Glutamatergic neuron (in vitro differentiated cells): ENCODE data around the gene LILRA1. TPM values are rescaled to one million over a fixed set of nuclear protein-coding genes. Genes with fewer than 3 reads are reported as not detected.

Experiments
- DNase-seq: peaks from one replicate; pipeline ENCODE4 v3.0.0; 2022
- H3K27ac Mint-ChIP-seq: one replicate; pipeline ENCODE4 v1.8.0; 2020; ENCODE audit warnings: mild to moderate bottlenecking, mixed read lengths, inconsistent platforms; ENCODE audit not compliant: unreplicated experiment
- H3K27me3 Mint-ChIP-seq: one replicate; pipeline ENCODE4 v1.8.0; 2020; ENCODE audit warnings: mild to moderate bottlenecking, moderate library complexity, mixed read lengths, inconsistent platforms; ENCODE audit not compliant: unreplicated experiment
- H3K36me3 Mint-ChIP-seq: one replicate; pipeline ENCODE4 v1.8.0; 2020; ENCODE audit warnings: mild to moderate bottlenecking, mixed read lengths, inconsistent platforms; ENCODE audit not compliant: unreplicated experiment
- H3K4me1 Mint-ChIP-seq: one replicate; pipeline ENCODE4 v1.8.0; 2020; ENCODE audit warnings: mild to moderate bottlenecking, low read depth, mixed read lengths, inconsistent platforms; ENCODE audit not compliant: unreplicated experiment
- H3K4me3 Mint-ChIP-seq: one replicate; pipeline ENCODE4 v1.8.0; 2020; ENCODE audit warnings: mild to moderate bottlenecking, mixed read lengths, inconsistent platforms; ENCODE audit not compliant: unreplicated experiment
- H3K9me3 Mint-ChIP-seq: one replicate; pipeline ENCODE4 v1.8.0; 2020; ENCODE audit warnings: mild to moderate bottlenecking, moderate library complexity, mixed read lengths, inconsistent platforms; ENCODE audit not compliant: unreplicated experiment
- total RNA-seq: library from RNA; stranded (reverse); fragmentation: NEBNext Ultra II Directional; extraction: Animal tissue kit (Norgen Biotek cat#: 25700); gene quantifications from one replicate; pipeline ENCODE4 v1.2.1, GENCODE V29; 2021; ENCODE audit not compliant: unreplicated experiment
- TF ChIP-seq, protein P1 (sequence below): fragments of 200-600 bp; sonication (generic); IDR thresholded peaks from one replicate; pipeline ENCODE4 v1.5.0; 2021; ENCODE audit not compliant: partially characterized antibody, unreplicated experiment

Gene LILRA1
- total RNA-seq, 1 donor from 2014 or later: not detected

DNA sequence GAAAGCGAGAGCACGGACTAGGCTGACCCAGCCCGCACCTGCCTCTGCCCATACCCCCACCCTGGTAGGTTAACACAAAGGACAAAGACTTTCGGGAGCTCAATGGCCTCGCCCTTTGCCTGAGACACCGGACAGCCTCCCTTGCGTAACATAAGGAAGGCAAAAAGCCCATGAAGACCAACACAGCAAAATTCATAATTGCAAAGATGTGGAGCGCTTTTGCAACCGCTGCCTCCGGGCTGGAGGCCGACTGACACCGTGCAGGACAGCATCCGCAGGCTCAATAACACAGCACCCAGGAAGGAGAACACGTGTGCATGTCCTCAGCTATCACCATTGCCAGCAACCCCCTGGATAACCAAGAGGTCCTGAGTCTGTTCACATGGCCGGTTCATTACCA lies 15.4 kb downstream of the LILRA1 start:
- TF ChIP-seq, protein P1, sequence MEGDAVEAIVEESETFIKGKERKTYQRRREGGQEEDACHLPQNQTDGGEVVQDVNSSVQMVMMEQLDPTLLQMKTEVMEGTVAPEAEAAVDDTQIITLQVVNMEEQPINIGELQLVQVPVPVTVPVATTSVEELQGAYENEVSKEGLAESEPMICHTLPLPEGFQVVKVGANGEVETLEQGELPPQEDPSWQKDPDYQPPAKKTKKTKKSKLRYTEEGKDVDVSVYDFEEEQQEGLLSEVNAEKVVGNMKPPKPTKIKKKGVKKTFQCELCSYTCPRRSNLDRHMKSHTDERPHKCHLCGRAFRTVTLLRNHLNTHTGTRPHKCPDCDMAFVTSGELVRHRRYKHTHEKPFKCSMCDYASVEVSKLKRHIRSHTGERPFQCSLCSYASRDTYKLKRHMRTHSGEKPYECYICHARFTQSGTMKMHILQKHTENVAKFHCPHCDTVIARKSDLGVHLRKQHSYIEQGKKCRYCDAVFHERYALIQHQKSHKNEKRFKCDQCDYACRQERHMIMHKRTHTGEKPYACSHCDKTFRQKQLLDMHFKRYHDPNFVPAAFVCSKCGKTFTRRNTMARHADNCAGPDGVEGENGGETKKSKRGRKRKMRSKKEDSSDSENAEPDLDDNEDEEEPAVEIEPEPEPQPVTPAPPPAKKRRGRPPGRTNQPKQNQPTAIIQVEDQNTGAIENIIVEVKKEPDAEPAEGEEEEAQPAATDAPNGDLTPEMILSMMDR: no peak
- Mint-ChIP-seq H3K27ac (no peak overlapping the region), H3K9me3 (peaks cover 11% of the 10 kb centered on the region), H3K36me3 (peaks cover 13% of the 10 kb centered on the region), H3K4me3 (no peak overlapping the region), H3K27me3 (peaks cover 8% of the 10 kb centered on the region), H3K4me1 (no peaks in the 10 kb centered on the region)
- no peak for DNase-seq

DNA sequence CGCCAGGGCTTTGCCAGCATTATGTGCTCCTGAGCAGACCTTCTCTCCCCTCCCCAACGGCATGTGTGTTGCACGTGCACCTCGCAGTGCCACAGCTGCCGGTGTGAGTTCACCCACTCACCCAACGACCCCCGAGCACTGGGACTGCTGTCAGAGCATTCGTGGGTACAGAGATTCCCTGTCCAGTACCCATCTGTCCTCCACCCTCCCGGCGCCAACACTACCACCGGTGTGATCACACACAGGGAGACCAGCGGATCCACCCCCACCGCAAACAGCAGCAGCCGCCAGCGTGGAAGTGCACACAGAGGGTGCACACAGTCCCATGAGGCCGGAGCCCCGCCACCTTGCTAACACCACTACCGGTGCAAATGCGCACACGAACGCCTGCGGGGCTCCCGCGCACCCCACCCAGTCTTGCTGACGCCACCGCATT lies 15.9 kb downstream of the LILRA1 start:
- TF ChIP-seq, protein P1: no peak
- Mint-ChIP-seq H3K36me3 (peaks cover 17% of the 10 kb centered on the region), H3K27ac (no peak overlapping the region), H3K9me3 (peaks cover 13% of the 10 kb centered on the region), H3K4me1 (no peaks in the 10 kb centered on the region), H3K4me3 (no peak overlapping the region), H3K27me3 (peaks cover 8% of the 10 kb centered on the region)
- no peak for DNase-seq

DNA sequence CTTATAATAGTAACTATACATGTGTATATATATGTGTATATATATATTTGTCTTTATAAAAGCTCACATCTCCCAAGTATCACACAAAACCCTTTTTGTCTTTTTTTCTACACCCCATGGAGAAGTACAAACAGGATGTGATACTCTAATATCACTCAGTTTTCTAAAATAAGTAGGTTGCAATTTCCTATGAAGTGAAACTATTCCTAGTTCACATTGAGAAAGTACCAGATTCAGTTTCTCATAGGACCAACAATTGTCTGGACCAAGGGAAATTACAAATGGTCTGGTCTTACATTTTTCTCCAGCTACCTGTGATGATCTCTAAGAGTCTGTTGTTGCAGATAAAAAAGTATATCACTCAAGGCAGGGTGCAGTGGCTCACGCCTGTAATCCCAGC lies 19.0 kb downstream of the LILRA1 start:
- peaks cover 5% of the 10 kb centered on the region for H3K27me3 Mint-ChIP-seq
- peaks cover 21% of the 10 kb centered on the region for H3K36me3 Mint-ChIP-seq
- H3K27ac Mint-ChIP-seq: no peak overlapping the region
- TF ChIP-seq, protein P1: no peak
- H3K4me3 Mint-ChIP-seq: no peak overlapping the region
- no peaks in the 10 kb centered on the region for H3K4me1 Mint-ChIP-seq
- H3K9me3 Mint-ChIP-seq: peaks cover 10% of the 10 kb centered on the region
- no peak for DNase-seq

DNA sequence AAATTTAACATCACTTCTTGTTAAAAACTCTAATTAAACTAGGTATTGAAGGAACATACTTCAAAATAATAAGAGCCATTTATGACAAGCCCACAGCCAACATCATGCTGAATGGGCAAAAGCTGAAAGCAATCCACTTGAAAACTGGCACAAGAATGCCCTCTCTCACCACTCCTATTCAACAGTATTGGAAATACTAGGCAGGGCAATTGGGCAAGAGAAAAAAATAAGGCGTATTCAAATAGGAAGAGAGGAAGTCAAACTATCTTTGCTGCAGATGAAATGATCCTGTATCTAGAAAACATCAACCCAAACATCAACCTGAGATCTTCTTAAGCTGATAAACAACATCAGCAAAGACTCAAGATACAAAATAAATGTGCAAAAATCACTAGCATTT lies 21.3 kb downstream of the LILRA1 start:
- TF ChIP-seq, protein P1: no peak
- no peak for DNase-seq
- Mint-ChIP-seq H3K4me1 (no peaks in the 10 kb centered on the region), H3K4me3 (no peak overlapping the region), H3K36me3 (peaks cover 23% of the 10 kb centered on the region), H3K9me3 (peaks cover 6% of the 10 kb centered on the region), H3K27ac (no peak overlapping the region), H3K27me3 (peaks cover under 1% of the 10 kb centered on the region)

DNA sequence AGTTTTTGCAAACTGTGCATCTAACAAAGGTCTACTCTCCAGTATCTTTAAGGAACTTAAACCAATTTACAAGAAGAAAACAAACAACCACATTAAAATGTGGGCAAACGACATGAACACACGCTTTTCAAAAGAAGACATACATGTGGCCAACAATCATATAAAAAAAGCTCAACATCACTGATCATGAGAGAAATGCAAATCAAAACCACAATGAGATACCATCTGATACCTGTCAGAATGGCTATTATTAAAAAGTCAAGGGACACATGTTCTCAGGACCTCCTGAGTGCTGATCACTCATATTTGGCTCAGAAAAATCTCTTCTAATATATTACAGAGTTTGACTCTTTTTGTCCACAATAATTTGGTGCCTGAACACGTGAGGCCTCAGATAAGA lies 22.6 kb downstream of the LILRA1 start:
- TF ChIP-seq, protein P1: no peak
- Mint-ChIP-seq H3K27ac (no peak overlapping the region), H3K4me1 (no peaks in the 10 kb centered on the region), H3K36me3 (peaks cover 23% of the 10 kb centered on the region), H3K9me3 (peaks cover 5% of the 10 kb centered on the region), H3K4me3 (no peak overlapping the region), H3K27me3 (no peaks in the 10 kb centered on the region)
- no peak for DNase-seq
